Measurements from ENCODE around the gene FRMD4B. TPM values are rescaled to one million over a fixed set of nuclear protein-coding genes. Genes with fewer than 3 reads are reported as not detected.

Gene FRMD4B
- polyA plus RNA-seq, 3 donors: 13.2 to 21.0 (median 19.6) TPM

- Histone ChIP-seq H3K4me3 (replicated peaks in 1 of 3; ENCODE audit: low read depth in 2 of 3, low read length in 3 of 3) (no peak overlapping the region), H2AFZ (ENCODE audit: insufficient read depth, low read depth, low read length, poor library complexity, severe bottlenecking) (no peak overlapping the region), H4K20me1 (ENCODE audit: insufficient read depth, low read length) (no peaks in the 10 kb centered on the region), H3K9ac (ENCODE audit: insufficient read depth, low read length, poor library complexity, severe bottlenecking) (no peak overlapping the region), H3K9me3 (replicated peaks in 1 of 2; ENCODE audit: control insufficient read depth in 1 of 2, insufficient read depth in 1 of 2, low read length in 2 of 2) (no peaks in the 10 kb centered on the region), H3K27ac (ENCODE audit: low read depth in 1 of 2, low read length in 2 of 2) (no peak overlapping the region), H3K4me2 (replicated peaks; ENCODE audit: extremely low read depth, low read length, poor library complexity, severe bottlenecking) (no peak overlapping the region), H3K4me1 (ENCODE audit: control insufficient read depth in 1 of 2, insufficient read depth in 2 of 2, low read length in 2 of 2) (peaks cover 13 to 23% of the 10 kb centered on the region in 2 donors), H3K27me3 (ENCODE audit: control insufficient read depth in 2 of 2, insufficient read depth in 2 of 2, low read length in 2 of 2) (no peaks in the 10 kb centered on the region), H3K79me2 (ENCODE audit: insufficient read depth, low read length) (no peaks in the 10 kb centered on the region), H3K36me3 (replicated peaks in 1 of 2; ENCODE audit: control insufficient read depth in 1 of 2, insufficient read depth in 2 of 2, low read length in 2 of 2) (no peaks in the 10 kb centered on the region)
- Mint-ChIP-seq H3K27me3 (ENCODE audit: low read depth in 3 of 3) (peaks cover 0 to 4% (median 0%) of the 10 kb centered on the region in 3 donors), H3K9me3 (peaks cover 0 to 2% (median 0%) of the 10 kb centered on the region in 7 donors), H3K4me1 (peaks cover 34% of the 10 kb centered on the region), H3K36me3 (peaks cover 10 to 12% of the 10 kb centered on the region in 2 donors), H3K27ac (peak overlapping the region in 1 of 7 donors; percentile 42), H3K4me3 (no peak overlapping the region)
- 95% methylated on average over 4 of the region's 5 CpGs for WGBS (ENCODE audit: insufficient coverage)
- no peak for TF ChIP-seq CTCF (IDR thresholded peaks at IDR 0.05)
- no peak for DNase-seq
- intact Hi-C loops (cut with micrococcal nuclease): no loop called here
These were observed 14.1 kb downstream of the FRMD4B start for GRCh38 chr3:69371816-69372215.

DNA sequence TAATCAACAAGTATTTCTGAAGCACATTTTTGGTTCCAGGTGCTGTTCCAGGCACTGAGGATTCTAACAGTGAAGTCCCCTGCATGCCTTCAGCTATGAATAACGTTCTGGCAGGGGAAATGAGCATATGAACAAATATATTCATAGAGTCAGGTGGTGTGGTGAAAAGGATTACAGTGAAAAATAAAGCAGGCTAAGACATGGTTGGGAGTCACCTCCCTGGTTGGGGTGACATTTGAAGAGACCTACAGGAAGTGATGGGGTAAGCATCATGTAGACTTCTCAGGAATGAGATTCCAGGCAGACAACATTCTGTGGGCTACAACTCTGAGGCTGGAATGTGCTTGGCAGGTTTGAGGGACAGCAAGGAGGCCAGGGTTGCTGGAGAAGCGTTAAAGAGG is 15.0 kb downstream of the FRMD4B start:
- Histone ChIP-seq H3K36me3 (replicated peaks in 1 of 2; ENCODE audit: control insufficient read depth in 1 of 2, insufficient read depth in 2 of 2, low read length in 2 of 2) (no peaks in the 10 kb centered on the region), H3K27me3 (ENCODE audit: control insufficient read depth in 2 of 2, insufficient read depth in 2 of 2, low read length in 2 of 2) (no peaks in the 10 kb centered on the region), H3K79me2 (ENCODE audit: insufficient read depth, low read length) (no peaks in the 10 kb centered on the region), H2AFZ (ENCODE audit: insufficient read depth, low read depth, low read length, poor library complexity, severe bottlenecking) (no peak overlapping the region), H4K20me1 (ENCODE audit: insufficient read depth, low read length) (no peaks in the 10 kb centered on the region), H3K27ac (ENCODE audit: low read depth in 1 of 2, low read length in 2 of 2) (no peak overlapping the region), H3K9ac (ENCODE audit: insufficient read depth, low read length, poor library complexity, severe bottlenecking) (no peak overlapping the region), H3K4me2 (replicated peaks; ENCODE audit: extremely low read depth, low read length, poor library complexity, severe bottlenecking) (peak overlapping the region; percentile 58), H3K9me3 (replicated peaks in 1 of 2; ENCODE audit: control insufficient read depth in 1 of 2, insufficient read depth in 1 of 2, low read length in 2 of 2) (no peaks in the 10 kb centered on the region), H3K4me1 (ENCODE audit: control insufficient read depth in 1 of 2, insufficient read depth in 2 of 2, low read length in 2 of 2) (peaks cover 13 to 23% of the 10 kb centered on the region in 2 donors), H3K4me3 (replicated peaks in 1 of 3; ENCODE audit: low read depth in 2 of 3, low read length in 3 of 3) (no peak overlapping the region)
- intact Hi-C loops (cut with micrococcal nuclease): no loop called here
- 0% methylated on average over 1 of the region's 2 CpGs for WGBS (ENCODE audit: insufficient coverage)
- Mint-ChIP-seq H3K36me3 (peaks cover 9 to 11% of the 10 kb centered on the region in 2 donors), H3K4me3 (no peak overlapping the region), H3K27me3 (ENCODE audit: low read depth in 3 of 3) (peaks cover 0 to 4% (median 0%) of the 10 kb centered on the region in 3 donors), H3K9me3 (peaks cover 0 to 2% (median 0%) of the 10 kb centered on the region in 7 donors), H3K27ac (peak overlapping the region in 2 of 7 donors; percentile 0 to 12), H3K4me1 (peaks cover 34% of the 10 kb centered on the region)
- DNase-seq: no peak
- no peak for TF ChIP-seq CTCF (IDR thresholded peaks at IDR 0.05)
